Stimulated activated naive CD8-positive, alpha-beta T cell treated with anti-CD3 and anti-CD28 coated beads, Interleukin-15, Interleukin-2, amounts not matched to agents 100 ng/mL and 50 ng/mL, for 24 hours (primary cell): ENCODE measurements around the gene TUBB4A.
"Not testable (repeated sequence)": the region's sequence is repeated elsewhere in the genome, so short reads cannot be mapped to it uniquely, and the experiment has no call there.

ENCODE experiments used
- H3K27ac Mint-ChIP-seq: one replicate; pipeline ENCODE4 v1.8.0; 2021; ENCODE audit warnings: mild to moderate bottlenecking, mixed read lengths
- H3K27me3 Mint-ChIP-seq: one replicate; pipeline ENCODE4 v1.8.0; 2021; ENCODE audit warnings: mixed read lengths
- H3K36me3 Mint-ChIP-seq: one replicate; pipeline ENCODE4 v1.8.0; 2021; ENCODE audit warnings: low read depth, mixed read lengths
- H3K4me1 Mint-ChIP-seq: one replicate; pipeline ENCODE4 v1.8.0; 2021; ENCODE audit warnings: low read depth, mixed read lengths
- H3K4me3 Mint-ChIP-seq: one replicate; pipeline ENCODE4 v1.8.0; 2021; ENCODE audit warnings: mild to moderate bottlenecking, mixed read lengths
- H3K9me3 Mint-ChIP-seq: one replicate; pipeline ENCODE4 v1.8.0; 2021; ENCODE audit warnings: mixed read lengths

Gene TUBB4A

GRCh38 chr19:6514089-6514488 lies 12.0 kb upstream of the TUBB4A start:
- Mint-ChIP-seq H3K27ac (no peak overlapping the region), H3K4me3 (no peak overlapping the region), H3K27me3 (no peaks in the 10 kb centered on the region), H3K9me3 (no peaks in the 10 kb centered on the region), H3K36me3 (no peaks in the 10 kb centered on the region), H3K4me1 (peaks cover 35% of the 10 kb centered on the region)

GRCh38 chr19:6510618-6511017 lies 8.5 kb upstream of the TUBB4A start:
- H3K9me3 Mint-ChIP-seq, result no peaks in the 10 kb centered on the region
- H3K27ac Mint-ChIP-seq, result no peak overlapping the region
- H3K4me3 Mint-ChIP-seq, result no peak overlapping the region
- no peaks in the 10 kb centered on the region for H3K36me3 Mint-ChIP-seq
- H3K4me1 Mint-ChIP-seq, result peaks cover 7% of the 10 kb centered on the region
- no peaks in the 10 kb centered on the region for H3K27me3 Mint-ChIP-seq

DNA sequence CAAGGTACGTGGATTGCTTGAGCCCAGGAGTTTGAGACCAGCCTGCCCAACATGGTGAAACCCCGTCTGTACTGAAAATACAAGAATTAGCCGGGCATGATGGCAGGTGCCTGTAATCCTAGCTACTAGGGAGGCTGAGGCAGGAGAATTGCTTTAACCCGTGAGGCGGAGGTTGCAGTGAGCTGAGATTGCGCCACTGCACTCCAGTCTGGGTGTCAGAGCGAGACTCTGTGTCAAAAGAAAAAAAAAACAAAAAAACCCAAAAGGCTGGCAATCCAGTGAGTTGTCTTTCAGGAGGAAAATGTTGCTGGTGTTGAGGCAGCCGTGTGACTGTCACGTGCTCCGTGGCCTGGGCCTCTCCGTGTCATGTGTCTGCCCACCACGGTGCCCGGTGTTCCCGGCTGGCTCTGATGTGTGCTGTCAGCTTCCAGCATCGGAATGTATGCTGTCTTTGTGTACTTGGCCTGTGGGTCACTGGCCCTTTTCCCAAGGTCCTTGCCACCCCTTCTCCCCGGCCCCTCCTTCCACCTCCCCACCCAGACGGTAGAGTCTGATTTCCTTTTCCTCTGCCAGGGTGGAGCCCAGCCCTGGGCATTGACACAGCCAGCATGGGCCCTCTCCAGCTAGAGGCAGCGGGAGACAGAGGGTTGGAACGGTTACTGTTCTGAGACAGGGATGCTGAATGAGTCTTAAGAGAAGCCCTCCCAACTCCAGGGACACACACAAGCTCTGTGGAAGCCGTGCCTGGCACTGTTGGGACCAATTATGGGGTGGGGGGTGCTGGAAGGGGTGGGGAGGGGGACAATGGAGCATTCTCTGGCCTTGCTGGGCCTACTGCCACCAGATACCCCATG lies 7.2 kb upstream of the TUBB4A start:
- H3K27ac Mint-ChIP-seq, result no peak overlapping the region
- no peaks in the 10 kb centered on the region for H3K36me3 Mint-ChIP-seq
- H3K4me3 Mint-ChIP-seq, result no peak overlapping the region

DNA sequence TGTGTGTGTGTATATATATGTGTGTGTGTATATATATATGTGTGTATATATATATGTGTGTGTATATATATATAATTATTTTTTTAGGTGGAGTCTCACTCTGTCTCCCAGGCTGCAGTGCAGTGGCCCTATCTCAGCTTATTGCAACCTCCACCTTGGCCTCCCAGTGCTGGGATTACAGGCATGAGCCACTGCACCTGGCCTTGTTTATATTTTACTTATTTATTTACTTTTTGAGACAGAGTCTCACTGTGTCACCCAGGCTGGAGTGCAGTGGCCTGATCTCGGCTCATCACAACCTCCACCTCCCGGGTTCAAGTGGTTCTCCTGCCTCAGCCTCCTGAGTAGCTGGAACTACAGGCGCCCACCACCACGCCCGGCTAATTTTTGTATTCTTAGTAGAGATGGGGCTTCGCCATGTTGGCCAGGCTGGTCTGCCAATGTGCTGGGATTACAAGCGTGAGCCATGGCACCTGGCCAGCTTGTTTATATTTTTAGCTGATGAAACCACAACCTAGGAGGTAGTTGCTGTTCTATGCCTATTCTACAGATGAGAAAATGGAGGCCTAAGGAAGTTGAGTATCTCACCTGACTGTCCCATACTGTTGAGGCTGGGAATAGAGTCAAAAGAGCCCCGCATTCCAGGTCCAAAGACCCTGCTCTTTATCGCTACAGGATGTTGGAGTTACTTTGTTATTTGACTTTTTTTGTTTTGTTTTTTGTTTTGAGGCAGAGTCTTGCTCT lies 6.1 kb upstream of the TUBB4A start:
- H3K4me3 Mint-ChIP-seq, H3K36me3 Mint-ChIP-seq, H3K27ac Mint-ChIP-seq, H3K27me3 Mint-ChIP-seq, H3K9me3 Mint-ChIP-seq: not testable (repeated sequence)
- H3K4me1 Mint-ChIP-seq, result peaks cover 11% of the 10 kb centered on the region

More for the DNA sequence above, 7.2 kb upstream of the TUBB4A start:
- H3K27me3 Mint-ChIP-seq, result no peaks in the 10 kb centered on the region
- H3K9me3 Mint-ChIP-seq, result no peaks in the 10 kb centered on the region
- H3K4me1 Mint-ChIP-seq, result peaks cover 11% of the 10 kb centered on the region

GRCh38 chr19:6503407-6504201 lies 1.5 kb upstream of the TUBB4A start:
- Mint-ChIP-seq H3K27me3 (peaks cover 13% of the 10 kb centered on the region), H3K9me3 (no peaks in the 10 kb centered on the region), H3K4me1 (peaks cover 17% of the 10 kb centered on the region), H3K4me3 (no peak overlapping the region), H3K27ac (no peak overlapping the region), H3K36me3 (no peaks in the 10 kb centered on the region)

GRCh38 chr19:6500837-6501739 lies 1.0 kb downstream of the TUBB4A start:
- Mint-ChIP-seq H3K36me3 (no peaks in the 10 kb centered on the region), H3K4me3 (peak overlapping the region; percentile 83), H3K27me3 (peaks cover 13% of the 10 kb centered on the region), H3K4me1 (peaks cover 17% of the 10 kb centered on the region), H3K27ac (peak overlapping the region; percentile 68), H3K9me3 (no peaks in the 10 kb centered on the region)

DNA sequence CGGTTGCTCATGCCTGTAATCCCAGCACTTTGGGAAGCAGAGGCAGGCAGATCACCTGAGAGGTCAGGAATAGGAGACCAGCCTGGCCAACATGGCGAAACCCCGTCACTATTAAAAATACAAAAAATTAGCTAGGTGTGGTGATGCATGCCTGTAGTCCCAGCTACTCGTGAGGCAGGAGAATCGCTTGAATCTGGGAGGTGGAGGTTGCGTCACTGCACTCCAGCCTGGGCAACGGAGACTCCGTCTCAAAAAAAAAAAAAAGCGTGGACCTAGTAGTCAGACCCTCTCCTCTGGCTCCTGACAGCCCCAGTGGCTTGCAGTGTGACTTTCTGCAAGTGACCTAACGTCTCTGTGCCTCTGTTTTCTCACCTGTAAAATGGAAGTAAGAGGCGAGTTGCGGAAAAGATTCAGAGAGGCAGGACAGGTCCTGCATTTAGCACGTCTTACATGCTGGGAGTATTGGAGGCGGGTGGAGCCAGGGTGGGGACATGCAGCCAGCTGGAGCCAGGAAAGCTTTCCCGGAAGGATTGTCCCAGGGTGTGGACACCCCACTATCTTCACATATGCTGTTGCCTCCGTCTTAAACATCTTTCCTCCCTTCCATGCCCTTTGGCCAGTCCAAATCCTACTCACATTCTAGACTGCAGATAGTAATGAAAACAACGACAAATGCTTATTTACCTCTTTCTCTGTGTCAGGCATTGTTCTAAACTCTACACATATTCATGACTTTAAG lies 2.9 kb downstream of the TUBB4A start:
- H3K27ac Mint-ChIP-seq, result no peak overlapping the region

GRCh38 chr19:6498294-6499036 lies 3.6 kb downstream of the TUBB4A start:
- Mint-ChIP-seq H3K9me3 (no peaks in the 10 kb centered on the region), H3K4me1 (peaks cover 9% of the 10 kb centered on the region), H3K36me3 (no peaks in the 10 kb centered on the region), H3K27me3 (peaks cover 10% of the 10 kb centered on the region), H3K4me3 (no peak overlapping the region), H3K27ac (no peak overlapping the region)

More for the DNA sequence above, 2.9 kb downstream of the TUBB4A start:
- H3K9me3 Mint-ChIP-seq, result no peaks in the 10 kb centered on the region
- H3K36me3 Mint-ChIP-seq, result no peaks in the 10 kb centered on the region
- H3K4me3 Mint-ChIP-seq, result no peak overlapping the region
- H3K27me3 Mint-ChIP-seq, result peaks cover 13% of the 10 kb centered on the region
- peaks cover 9% of the 10 kb centered on the region for H3K4me1 Mint-ChIP-seq

DNA sequence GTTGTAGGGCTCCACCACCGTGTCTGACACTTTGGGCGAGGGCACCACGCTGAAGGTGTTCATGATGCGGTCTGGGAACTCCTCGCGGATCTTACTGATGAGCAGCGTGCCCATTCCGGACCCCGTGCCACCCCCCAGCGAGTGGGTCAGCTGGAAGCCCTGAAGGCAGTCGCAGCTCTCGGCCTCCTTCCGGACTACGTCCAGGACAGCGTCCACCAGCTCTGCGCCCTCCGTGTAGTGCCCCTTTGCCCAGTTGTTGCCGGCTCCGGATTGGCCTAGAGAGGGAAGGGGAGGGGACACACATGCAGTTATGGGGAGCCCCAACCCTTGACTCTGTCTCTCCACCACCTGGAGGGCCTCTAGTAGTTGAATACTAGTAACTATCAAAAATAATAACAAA lies 6.2 kb downstream of the TUBB4A start:
- peaks cover 9% of the 10 kb centered on the region for H3K9me3 Mint-ChIP-seq
- no peaks in the 10 kb centered on the region for H3K36me3 Mint-ChIP-seq

GRCh38 chr19:6494438-6495036 lies 7.6 kb downstream of the TUBB4A start:
- no peaks in the 10 kb centered on the region for H3K36me3 Mint-ChIP-seq
- no peak overlapping the region for H3K4me3 Mint-ChIP-seq
- peaks cover 14% of the 10 kb centered on the region for H3K4me1 Mint-ChIP-seq
- H3K9me3 Mint-ChIP-seq, result peaks cover 9% of the 10 kb centered on the region
- H3K27ac Mint-ChIP-seq, result no peak overlapping the region
- H3K27me3 Mint-ChIP-seq, result no peaks in the 10 kb centered on the region

More for the DNA sequence above, 6.2 kb downstream of the TUBB4A start:
- Mint-ChIP-seq H3K27ac (no peak overlapping the region), H3K4me3 (no peak overlapping the region), H3K4me1 (peaks cover 9% of the 10 kb centered on the region), H3K27me3 (peaks cover 2% of the 10 kb centered on the region)

DNA sequence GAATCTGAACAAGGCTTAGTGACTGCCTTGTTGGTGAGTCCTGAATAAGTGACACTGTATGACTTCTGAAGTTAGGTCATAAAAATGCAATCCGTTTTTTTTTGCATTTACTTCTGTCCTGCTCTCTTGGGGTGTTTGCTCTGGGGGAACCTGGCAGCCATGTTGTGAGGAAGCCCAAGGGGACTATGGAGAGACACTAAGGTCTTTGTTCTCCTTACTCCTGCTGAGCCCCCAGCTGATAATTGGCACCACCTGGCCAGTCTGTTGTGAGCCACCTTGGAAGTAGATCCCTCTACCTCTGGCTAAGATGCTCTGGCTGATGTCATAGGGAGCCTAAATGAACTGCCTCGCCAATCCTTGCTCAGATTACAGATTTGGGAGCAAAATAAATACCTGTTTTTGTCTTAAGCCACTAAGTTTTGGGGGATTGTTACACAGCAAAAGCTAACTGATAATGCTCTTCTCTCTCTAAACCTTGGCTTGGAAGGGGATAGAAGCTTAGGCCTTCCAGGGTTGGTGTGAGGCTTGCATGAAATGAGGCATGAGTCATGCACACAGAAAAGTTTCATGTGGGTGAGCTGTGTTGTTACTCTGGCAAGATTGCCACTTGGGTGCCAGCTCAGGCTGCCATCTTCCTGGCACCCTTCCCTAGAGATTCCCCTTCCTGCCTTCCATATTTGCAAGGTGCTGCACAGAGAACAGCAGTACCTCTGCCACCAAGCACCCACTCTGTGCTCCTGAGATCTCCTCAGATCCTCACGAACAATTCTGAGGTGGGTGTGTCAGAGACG lies 10.1 kb downstream of the TUBB4A start:
- H3K4me1 Mint-ChIP-seq, result peaks cover 16% of the 10 kb centered on the region
- H3K27ac Mint-ChIP-seq, result no peak overlapping the region
- peaks cover 9% of the 10 kb centered on the region for H3K9me3 Mint-ChIP-seq
- no peaks in the 10 kb centered on the region for H3K36me3 Mint-ChIP-seq
- no peaks in the 10 kb centered on the region for H3K27me3 Mint-ChIP-seq
- no peak overlapping the region for H3K4me3 Mint-ChIP-seq

GRCh38 chr19:6490134-6490533 lies 12.0 kb downstream of the TUBB4A start:
- H3K4me1 Mint-ChIP-seq, result peaks cover 16% of the 10 kb centered on the region
- H3K36me3 Mint-ChIP-seq, result no peaks in the 10 kb centered on the region
- H3K27me3 Mint-ChIP-seq, result no peaks in the 10 kb centered on the region
- peak overlapping the region; percentile 76 for H3K4me3 Mint-ChIP-seq
- H3K27ac Mint-ChIP-seq, result no peak overlapping the region
- peaks cover 9% of the 10 kb centered on the region for H3K9me3 Mint-ChIP-seq
